ENCODE measurements around the gene ST6GAL1. TPM values are rescaled to one million over a fixed set of nuclear protein-coding genes. Genes with fewer than 3 reads are reported as not detected.
"Not testable (repeated sequence)": the region's sequence is repeated elsewhere in the genome, so short reads cannot be mapped to it uniquely, and the experiment has no call there.

ST6GAL1 gene
- total RNA-seq, 1 experiment from 2014 or later = 74.2 TPM

DNA sequence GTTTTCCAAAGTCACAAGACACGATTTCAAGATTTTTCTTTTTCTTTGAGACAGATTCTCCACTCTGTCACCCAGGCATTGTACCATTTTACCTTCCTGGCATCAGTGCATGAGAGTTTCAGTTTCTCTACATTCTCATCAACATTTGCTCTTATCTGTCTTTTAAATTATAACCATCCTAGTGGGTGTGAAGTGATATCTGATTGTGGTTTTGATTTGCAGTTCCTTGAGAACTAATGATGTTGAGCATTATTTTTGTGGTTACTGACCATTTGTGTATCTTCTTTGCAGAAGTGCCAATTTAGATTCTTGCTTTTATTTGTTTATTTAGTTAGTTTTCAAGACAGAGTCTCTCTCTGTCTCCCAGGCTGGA lies 46.7 kb upstream of the ST6GAL1 start:
- no peak overlapping the region for H3K27ac ChIP-seq (ENCODE audit: low read depth, low read length, poor library complexity, severe bottlenecking)
- no peaks in the 10 kb centered on the region for H3K9me3 ChIP-seq (ENCODE audit: low read depth, low read length, poor library complexity, severe bottlenecking)
- DNase-seq (ENCODE audit: low spot score) = no peak
- peaks cover 24% of the 10 kb centered on the region for H3K4me1 ChIP-seq (ENCODE audit: insufficient read depth, low read length, poor library complexity, severe bottlenecking)
- H3K4me3 ChIP-seq (ENCODE audit: low read depth, low read length, poor library complexity, severe bottlenecking) = no peak overlapping the region
- intact Hi-C loops (cut with micrococcal nuclease; ENCODE audit: unreplicated experiment) = no loop called here
- POLR2A ChIA-PET (ENCODE audit: low non-redundant PET) = no interaction called here
- TF ChIP-seq EZH2 (IDR thresholded peaks at IDR 0.05; ENCODE audit: borderline replicate concordance, low read depth, low read length, poor library complexity, severe bottlenecking) = no peak
- TF ChIP-seq, protein P1, sequence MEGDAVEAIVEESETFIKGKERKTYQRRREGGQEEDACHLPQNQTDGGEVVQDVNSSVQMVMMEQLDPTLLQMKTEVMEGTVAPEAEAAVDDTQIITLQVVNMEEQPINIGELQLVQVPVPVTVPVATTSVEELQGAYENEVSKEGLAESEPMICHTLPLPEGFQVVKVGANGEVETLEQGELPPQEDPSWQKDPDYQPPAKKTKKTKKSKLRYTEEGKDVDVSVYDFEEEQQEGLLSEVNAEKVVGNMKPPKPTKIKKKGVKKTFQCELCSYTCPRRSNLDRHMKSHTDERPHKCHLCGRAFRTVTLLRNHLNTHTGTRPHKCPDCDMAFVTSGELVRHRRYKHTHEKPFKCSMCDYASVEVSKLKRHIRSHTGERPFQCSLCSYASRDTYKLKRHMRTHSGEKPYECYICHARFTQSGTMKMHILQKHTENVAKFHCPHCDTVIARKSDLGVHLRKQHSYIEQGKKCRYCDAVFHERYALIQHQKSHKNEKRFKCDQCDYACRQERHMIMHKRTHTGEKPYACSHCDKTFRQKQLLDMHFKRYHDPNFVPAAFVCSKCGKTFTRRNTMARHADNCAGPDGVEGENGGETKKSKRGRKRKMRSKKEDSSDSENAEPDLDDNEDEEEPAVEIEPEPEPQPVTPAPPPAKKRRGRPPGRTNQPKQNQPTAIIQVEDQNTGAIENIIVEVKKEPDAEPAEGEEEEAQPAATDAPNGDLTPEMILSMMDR (conservative IDR thresholded peaks at IDR 0.05; ENCODE audit: low read depth, low read length) = no peak
- H3K27me3 ChIP-seq (replicated peaks; ENCODE audit: insufficient read depth, low read depth, low read length, poor library complexity) = no peaks in the 10 kb centered on the region
- CTCF ChIA-PET = no interaction called here
- no peaks in the 10 kb centered on the region for H3K36me3 ChIP-seq (ENCODE audit: insufficient read depth, low read length, poor library complexity, severe bottlenecking)
- BruUV-seq (replicated peaks) = no TSS peak

DNA sequence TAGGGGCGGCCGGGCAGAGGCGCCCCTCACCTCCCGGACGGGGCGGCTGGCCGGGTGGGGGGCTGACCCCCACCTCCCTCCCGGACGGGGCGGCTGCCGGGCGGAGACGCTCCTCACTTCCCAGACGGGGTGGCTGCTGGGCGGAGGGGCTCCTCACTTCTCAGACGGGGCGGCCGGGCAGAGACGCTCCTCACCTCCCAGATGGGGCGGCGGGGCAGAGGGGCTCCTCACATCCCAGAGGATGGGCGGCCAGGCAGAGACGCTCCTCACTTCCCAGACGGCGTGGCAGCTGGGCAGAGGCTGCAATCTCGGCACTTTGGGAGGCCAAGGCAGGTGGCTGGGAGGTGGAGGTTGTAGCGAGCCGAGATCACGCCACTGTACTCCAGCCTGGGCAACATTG lies 45.5 kb upstream of the ST6GAL1 start:
- BruUV-seq (replicated peaks); DNase-seq (ENCODE audit: low spot score); H3K27ac ChIP-seq (ENCODE audit: low read depth, low read length, poor library complexity, severe bottlenecking); POLR2A ChIA-PET (ENCODE audit: low non-redundant PET); H3K4me3 ChIP-seq (ENCODE audit: low read depth, low read length, poor library complexity, severe bottlenecking); intact Hi-C loops (cut with micrococcal nuclease; ENCODE audit: unreplicated experiment); H3K9me3 ChIP-seq (ENCODE audit: low read depth, low read length, poor library complexity, severe bottlenecking); CTCF ChIA-PET; H3K36me3 ChIP-seq (ENCODE audit: insufficient read depth, low read length, poor library complexity, severe bottlenecking); H3K27me3 ChIP-seq (replicated peaks; ENCODE audit: insufficient read depth, low read depth, low read length, poor library complexity): not testable (repeated sequence)
- peaks cover 25% of the 10 kb centered on the region for H3K4me1 ChIP-seq (ENCODE audit: insufficient read depth, low read length, poor library complexity, severe bottlenecking)

DNA sequence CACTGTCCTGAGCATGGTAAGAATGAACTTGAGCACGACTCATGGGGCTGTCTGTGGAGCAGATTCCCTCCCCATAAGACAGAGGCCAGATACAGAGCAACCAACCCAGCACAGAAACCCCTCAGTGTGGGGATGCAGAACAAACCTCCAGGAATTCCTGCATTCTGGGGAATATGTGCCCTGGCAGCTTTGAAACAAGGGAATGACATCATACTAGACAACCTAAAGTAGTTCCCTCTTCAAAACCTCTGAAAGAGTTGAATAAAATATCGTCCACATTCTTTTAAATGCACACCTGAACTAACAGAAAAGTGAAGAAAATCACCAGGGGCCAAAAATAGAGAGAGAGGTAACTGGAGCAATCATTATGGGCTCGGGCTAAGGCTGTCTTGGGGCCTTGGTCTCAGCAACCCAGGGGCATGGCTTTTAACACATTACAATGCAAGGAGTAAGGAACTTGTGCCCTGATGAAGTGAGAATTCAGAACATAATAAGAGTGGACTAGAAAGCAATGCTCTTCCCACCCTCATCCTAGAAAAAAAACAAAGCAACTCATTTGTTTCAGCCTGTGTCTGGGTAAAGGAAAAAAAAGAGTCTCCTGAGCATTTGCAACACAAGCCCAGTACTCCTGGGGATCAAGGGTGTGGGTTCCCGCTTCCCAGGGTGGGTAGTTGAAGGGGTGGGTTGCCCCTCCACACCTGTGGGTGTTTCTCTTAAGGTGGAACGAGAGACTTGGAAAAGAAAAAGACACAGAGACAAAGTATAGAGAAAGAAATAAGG lies 43.9 kb upstream of the ST6GAL1 start:
- H3K27ac ChIP-seq (ENCODE audit: low read depth, low read length, poor library complexity, severe bottlenecking) = no peak overlapping the region
- BruUV-seq (replicated peaks) = no TSS peak
- H3K4me3 ChIP-seq (ENCODE audit: low read depth, low read length, poor library complexity, severe bottlenecking) = no peak overlapping the region
- H3K27me3 ChIP-seq (replicated peaks; ENCODE audit: insufficient read depth, low read depth, low read length, poor library complexity) = no peaks in the 10 kb centered on the region
- intact Hi-C loops (cut with micrococcal nuclease; ENCODE audit: unreplicated experiment) = no loop called here
- TF ChIP-seq, protein P1 (conservative IDR thresholded peaks at IDR 0.05; ENCODE audit: low read depth, low read length) = no peak
- no peak for TF ChIP-seq EZH2 (IDR thresholded peaks at IDR 0.05; ENCODE audit: borderline replicate concordance, low read depth, low read length, poor library complexity, severe bottlenecking)
- H3K36me3 ChIP-seq (ENCODE audit: insufficient read depth, low read length, poor library complexity, severe bottlenecking) = no peaks in the 10 kb centered on the region
- ChIA-PET POLR2A (ENCODE audit: low non-redundant PET) (no interaction called here), CTCF (no interaction called here)
- H3K9me3 ChIP-seq (ENCODE audit: low read depth, low read length, poor library complexity, severe bottlenecking) = no peaks in the 10 kb centered on the region
- no peak for DNase-seq (ENCODE audit: low spot score)
- peaks cover 25% of the 10 kb centered on the region for H3K4me1 ChIP-seq (ENCODE audit: insufficient read depth, low read length, poor library complexity, severe bottlenecking)

DNA sequence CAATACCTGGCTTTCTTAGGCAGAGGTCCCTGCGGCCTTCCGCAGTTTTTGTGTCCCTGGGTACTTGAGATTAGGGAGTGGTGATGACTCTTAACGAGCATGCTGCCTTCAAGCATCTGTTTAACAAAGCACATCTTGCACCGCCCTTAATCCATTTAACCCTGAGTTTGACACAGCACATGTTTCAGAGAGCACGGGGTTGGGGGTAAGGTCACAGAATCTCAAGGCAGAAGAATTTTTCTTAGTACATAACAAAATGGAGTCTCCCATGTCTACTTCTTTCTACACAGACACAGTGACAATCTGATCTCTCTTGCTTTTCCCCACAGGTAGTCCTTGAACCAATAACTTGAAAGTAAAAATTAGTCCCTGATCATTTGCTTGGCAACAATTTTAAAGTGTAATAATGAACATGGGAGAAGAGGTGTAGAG lies 42.8 kb upstream of the ST6GAL1 start:
- DNase-seq (ENCODE audit: low spot score); H3K9me3 ChIP-seq (ENCODE audit: low read depth, low read length, poor library complexity, severe bottlenecking); BruUV-seq (replicated peaks); H3K36me3 ChIP-seq (ENCODE audit: insufficient read depth, low read length, poor library complexity, severe bottlenecking); H3K27ac ChIP-seq (ENCODE audit: low read depth, low read length, poor library complexity, severe bottlenecking); H3K27me3 ChIP-seq (replicated peaks; ENCODE audit: insufficient read depth, low read depth, low read length, poor library complexity); CTCF ChIA-PET; intact Hi-C loops (cut with micrococcal nuclease; ENCODE audit: unreplicated experiment); H3K4me3 ChIP-seq (ENCODE audit: low read depth, low read length, poor library complexity, severe bottlenecking); POLR2A ChIA-PET (ENCODE audit: low non-redundant PET): not testable (repeated sequence)
- peaks cover 15% of the 10 kb centered on the region for H3K4me1 ChIP-seq (ENCODE audit: insufficient read depth, low read length, poor library complexity, severe bottlenecking)

Data from A673 (cell line).